C4-2B (cell line): ENCODE data around the gene SELENOO.

ENCODE experiments used
- ZFX ChIP-seq: fragments of 450-650 bp; IDR thresholded peaks from 2 replicates; pipeline ENCODE4 v1.6.1; 2017
- TF ChIP-seq, protein P1 (sequence below): fragments of 450-650 bp; conservative IDR thresholded peaks from 2 replicates; pipeline ENCODE4 v1.5.1; 2017; ENCODE audit warnings: mild to moderate bottlenecking

DNA sequence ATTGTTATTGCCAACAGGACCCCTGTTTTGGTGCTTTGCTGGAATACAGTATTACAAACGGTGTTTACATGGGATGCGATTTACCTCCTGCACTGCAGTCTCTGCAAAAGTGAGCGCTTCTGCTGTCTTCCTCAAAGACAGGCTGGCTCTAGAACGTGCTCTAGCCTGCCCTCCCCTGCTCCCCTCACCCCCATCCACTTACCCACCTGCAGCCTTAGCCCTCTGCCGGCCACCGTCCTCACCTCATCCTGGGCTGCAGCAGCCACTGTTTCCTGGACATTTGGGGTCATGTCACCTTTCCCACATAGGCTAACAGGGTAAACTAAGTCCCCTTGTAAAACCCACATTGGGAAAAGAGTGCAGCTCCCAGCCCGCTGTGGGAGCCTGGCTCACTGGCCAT is 39.9 kb upstream of the SELENOO start:
- TF ChIP-seq, protein P1, sequence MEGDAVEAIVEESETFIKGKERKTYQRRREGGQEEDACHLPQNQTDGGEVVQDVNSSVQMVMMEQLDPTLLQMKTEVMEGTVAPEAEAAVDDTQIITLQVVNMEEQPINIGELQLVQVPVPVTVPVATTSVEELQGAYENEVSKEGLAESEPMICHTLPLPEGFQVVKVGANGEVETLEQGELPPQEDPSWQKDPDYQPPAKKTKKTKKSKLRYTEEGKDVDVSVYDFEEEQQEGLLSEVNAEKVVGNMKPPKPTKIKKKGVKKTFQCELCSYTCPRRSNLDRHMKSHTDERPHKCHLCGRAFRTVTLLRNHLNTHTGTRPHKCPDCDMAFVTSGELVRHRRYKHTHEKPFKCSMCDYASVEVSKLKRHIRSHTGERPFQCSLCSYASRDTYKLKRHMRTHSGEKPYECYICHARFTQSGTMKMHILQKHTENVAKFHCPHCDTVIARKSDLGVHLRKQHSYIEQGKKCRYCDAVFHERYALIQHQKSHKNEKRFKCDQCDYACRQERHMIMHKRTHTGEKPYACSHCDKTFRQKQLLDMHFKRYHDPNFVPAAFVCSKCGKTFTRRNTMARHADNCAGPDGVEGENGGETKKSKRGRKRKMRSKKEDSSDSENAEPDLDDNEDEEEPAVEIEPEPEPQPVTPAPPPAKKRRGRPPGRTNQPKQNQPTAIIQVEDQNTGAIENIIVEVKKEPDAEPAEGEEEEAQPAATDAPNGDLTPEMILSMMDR, result no peak
- no peak for TF ChIP-seq ZFX
